OCI-LY3 (cell line): ENCODE measurements around the gene CCDC83.

ENCODE experiments used
- CTCF ChIP-seq: fragments of 200-600, 300-600 bp; sonication (generic); IDR thresholded peaks from 2 replicates; pipeline ENCODE4 v1.5.1; 2014; ENCODE audit warnings: antibody characterized with exemption, low read length, low read depth
- EZH2phosphoT487 ChIP-seq: fragments of 200-600 bp; shearing (Covaris generic); IDR thresholded peaks from 2 replicates; pipeline ENCODE4 v1.6.1; 2018; ENCODE audit warnings: antibody characterized with exemption, mixed run types, low read depth

GRCh38 chr11:85913513-85913912, 58.3 kb downstream of the CCDC83 start:
- TF ChIP-seq CTCF (no peak), EZH2phosphoT487 (no peak)
